ENCODE data around the gene SERPINI1. TPM values are rescaled to one million over a fixed set of nuclear protein-coding genes. Genes with fewer than 3 reads are reported as not detected.

The SERPINI1 gene
- total and polyA plus RNA-seq, 9 of the 15 experiments (the other 6 are each of a cell fraction or from before 2014, with no cell fraction given): 1.6 to 9.9 (median 3.5) TPM

DNA sequence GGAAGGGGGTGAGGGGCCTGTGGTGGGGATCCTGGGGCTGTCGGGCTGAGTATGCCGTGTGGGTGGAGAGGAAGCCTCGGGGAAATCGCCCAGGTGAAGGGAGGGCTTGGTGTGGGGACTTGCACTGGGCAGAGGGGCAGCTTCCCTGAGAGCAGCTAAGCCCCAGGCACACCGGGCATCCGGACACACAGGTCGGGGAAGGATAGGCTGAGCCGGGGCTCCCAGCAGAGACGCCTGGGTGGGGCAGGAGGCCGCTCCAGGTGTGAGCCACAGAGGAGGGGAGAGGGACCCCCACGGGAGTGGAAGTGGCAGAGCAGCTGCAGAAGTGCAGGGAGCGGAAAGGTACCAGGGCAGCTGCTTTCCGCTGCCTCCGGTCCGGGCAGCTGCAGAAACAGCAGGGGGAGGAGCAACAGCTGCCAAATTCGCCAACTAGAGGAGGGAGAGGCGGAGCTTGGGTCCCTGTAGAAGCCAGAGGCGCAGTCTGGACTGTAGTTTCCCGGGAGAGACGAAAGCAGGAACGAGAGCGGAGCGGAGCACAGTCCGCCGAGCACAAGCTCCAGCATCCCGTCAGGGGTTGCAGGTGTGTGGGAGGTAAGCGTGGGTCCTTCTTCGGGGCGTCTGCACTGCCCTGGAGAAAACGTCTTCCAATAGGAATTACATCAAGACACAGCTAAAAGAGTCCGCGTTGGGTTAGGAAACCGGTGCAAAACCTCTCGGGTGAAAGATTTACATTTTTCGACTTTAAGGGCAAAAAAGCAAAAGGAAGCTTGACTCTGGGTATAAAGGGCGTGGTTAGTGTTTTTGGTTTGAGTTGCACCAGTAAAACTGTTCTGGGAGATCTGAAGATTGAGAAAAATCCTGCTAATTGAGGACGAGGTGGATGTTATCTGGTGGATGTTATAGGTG is at the start of gene SERPINI1 (continued):
- TF ChIP-seq NEUROD1 (IDR thresholded peaks at IDR 0.05; ENCODE audit: borderline replicate concordance, low read depth, low read length, partially characterized antibody): no peak
- TF ChIP-seq CBX3 (IDR thresholded peaks at IDR 0.05; ENCODE audit: borderline replicate concordance in 1 of 2, low read length in 2 of 2): no peak
- TF ChIP-seq RBM17 (IDR thresholded peaks at IDR 0.05; ENCODE audit: borderline replicate concordance, low read depth, low read length): no peak
- TF ChIP-seq IRF2 (CRISPR knock-in tag; IDR thresholded peaks at IDR 0.05): no peak
- no peak; the same call in none of the 2 replicates for TF ChIP-seq EGR1 (conservative IDR thresholded peaks at IDR 0.05)
- no peak for TF ChIP-seq THRB (CRISPR knock-in tag; conservative IDR thresholded peaks at IDR 0.05)
- TF ChIP-seq ELF4 (CRISPR knock-in tag; IDR thresholded peaks at IDR 0.05): no peak
- no peak for TF ChIP-seq PRPF4 (IDR thresholded peaks at IDR 0.05; ENCODE audit: insufficient read depth, low read depth, low read length, poor library complexity, severe bottlenecking)
- TF ChIP-seq POLR2A (conservative IDR thresholded peaks at IDR 0.05): peak; percentile 73
- no peak for TF ChIP-seq TSC22D4 (tag; IDR thresholded peaks at IDR 0.05)
- TF ChIP-seq, protein P1, sequence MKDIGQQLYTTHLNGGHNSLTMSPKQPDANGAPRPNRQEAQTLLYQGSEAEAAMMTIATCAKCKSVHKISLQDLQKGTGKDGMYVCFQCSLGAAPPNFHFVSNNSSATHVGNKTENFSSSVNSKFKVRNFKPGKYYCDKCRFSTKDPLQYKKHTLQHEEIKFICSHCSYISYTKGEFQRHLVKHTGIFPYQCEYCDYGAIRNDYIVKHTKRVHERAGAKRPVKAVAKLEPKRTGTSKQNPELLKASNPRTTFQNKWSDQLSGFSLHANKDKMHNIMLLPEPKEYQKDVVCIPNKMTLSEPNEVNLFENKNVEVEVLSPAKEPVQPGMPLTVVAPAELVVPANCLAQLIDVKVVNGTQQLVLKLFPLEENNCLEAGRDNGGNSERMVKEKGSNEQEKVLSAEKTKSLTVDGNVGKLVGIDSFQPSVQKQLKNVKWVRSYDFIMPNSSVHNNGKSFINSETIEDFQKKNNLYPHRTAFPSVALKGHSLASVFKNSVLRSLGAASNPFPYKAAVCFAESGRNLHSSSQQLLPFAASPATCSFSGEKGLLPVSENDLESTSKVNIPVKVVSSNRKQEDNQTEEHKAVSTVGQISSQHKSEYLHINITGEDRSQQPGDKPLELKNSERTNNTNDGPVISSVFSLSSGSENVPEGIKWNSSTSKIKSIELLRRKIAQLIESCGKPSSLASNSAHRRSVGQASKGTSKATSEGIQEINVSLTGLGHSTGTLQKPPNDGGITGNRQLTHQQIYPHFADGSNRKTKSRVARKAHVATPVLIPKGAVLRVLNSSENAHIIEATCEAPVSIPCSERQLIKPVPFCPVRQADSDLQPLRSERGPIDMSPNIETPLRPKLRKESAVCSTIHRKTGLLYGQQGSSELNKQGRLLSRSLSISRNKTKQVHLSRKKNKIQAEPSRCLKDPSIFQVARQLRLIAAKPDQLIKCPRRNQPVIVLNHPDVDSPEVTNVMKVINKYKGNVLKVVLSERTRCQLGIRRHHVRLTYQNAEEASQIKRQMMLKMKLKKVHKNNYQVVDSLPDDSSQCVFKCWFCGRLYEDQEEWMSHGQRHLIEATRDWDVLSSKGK (CRISPR knock-in tag; IDR thresholded peaks at IDR 0.05): no peak
- TF ChIP-seq ILF3 (IDR thresholded peaks at IDR 0.05; ENCODE audit: borderline replicate concordance): no peak
- TF ChIP-seq HNRNPUL1 (IDR thresholded peaks at IDR 0.05; ENCODE audit: low read length): no peak
- no peak for TF ChIP-seq ILK (tag; IDR thresholded peaks at IDR 0.05; ENCODE audit: borderline replicate concordance, low read depth)
- TF ChIP-seq, protein P2, sequence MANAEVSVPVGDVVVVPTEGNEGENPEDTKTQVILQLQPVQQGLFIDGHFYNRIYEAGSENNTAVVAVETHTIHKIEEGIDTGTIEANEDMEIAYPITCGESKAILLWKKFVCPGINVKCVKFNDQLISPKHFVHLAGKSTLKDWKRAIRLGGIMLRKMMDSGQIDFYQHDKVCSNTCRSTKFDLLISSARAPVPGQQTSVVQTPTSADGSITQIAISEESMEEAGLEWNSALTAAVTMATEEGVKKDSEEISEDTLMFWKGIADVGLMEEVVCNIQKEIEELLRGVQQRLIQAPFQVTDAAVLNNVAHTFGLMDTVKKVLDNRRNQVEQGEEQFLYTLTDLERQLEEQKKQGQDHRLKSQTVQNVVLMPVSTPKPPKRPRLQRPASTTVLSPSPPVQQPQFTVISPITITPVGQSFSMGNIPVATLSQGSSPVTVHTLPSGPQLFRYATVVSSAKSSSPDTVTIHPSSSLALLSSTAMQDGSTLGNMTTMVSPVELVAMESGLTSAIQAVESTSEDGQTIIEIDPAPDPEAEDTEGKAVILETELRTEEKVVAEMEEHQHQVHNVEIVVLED (CRISPR knock-in tag; IDR thresholded peaks at IDR 0.05): no peak
- TF ChIP-seq ZNF174 (CRISPR knock-in tag; IDR thresholded peaks at IDR 0.05): no peak
- no peak for TF ChIP-seq ZNF785 (CRISPR knock-in tag; IDR thresholded peaks at IDR 0.05)
- no peak for TF ChIP-seq RFX1 (IDR thresholded peaks at IDR 0.05)
- TF ChIP-seq DNMT1 (IDR thresholded peaks at IDR 0.05): no peak
- TF ChIP-seq KAT8 (IDR thresholded peaks at IDR 0.05; ENCODE audit: low read depth): no peak
- 0 out of 2 replicates have a peak, but pooled peaks have one; percentile 11 for TF ChIP-seq MYC (IDR thresholded peaks at IDR 0.05; ENCODE audit: low read depth, low read length)
- TF ChIP-seq MYC (CRISPR knock-in tag; IDR thresholded peaks at IDR 0.05; ENCODE audit: borderline replicate concordance, low read depth): no peak; the same call in 1 of the 2 replicates
- no peak for TF ChIP-seq COPS2 (conservative IDR thresholded peaks at IDR 0.05)

Measured in K562 (cell line).